SK-N-SH treated with all-trans-retinoic acid at 6 μM for 48 hours (cell line): ENCODE data around the gene TLCD2.
A peak's percentile ranks its signal among the peaks of the same experiment; 100 is the strongest.

Experiments used
- ATAC-seq: fragments of 200-7000 bp; cut with Tn5 transposase; 3 replicates; pipeline ENCODE4 v1.9.1; 2020; ENCODE audit warnings: mild to moderate bottlenecking, moderate library complexity
- ARNTL ChIP-seq: fragments of 450-650 bp; formaldehyde crosslinking; IDR thresholded peaks from 2 replicates; pipeline ENCODE4 v1.5.0; 2020; ENCODE audit warnings: low read depth, mild to moderate bottlenecking, moderate library complexity, borderline replicate concordance
- CREB5 ChIP-seq: fragments of 250-450 bp; sonication (Bioruptor Pico); IDR thresholded peaks from 2 replicates; pipeline ENCODE4 v1.5.1; 2020; ENCODE audit warnings: low read depth, mild to moderate bottlenecking, moderate library complexity
- CSDC2 ChIP-seq: fragments of 250-450 bp; sonication (Bioruptor Pico); IDR thresholded peaks from 2 replicates; pipeline ENCODE4 v1.5.0; 2020; ENCODE audit warnings: mild to moderate bottlenecking, moderate library complexity
- CSRNP3 ChIP-seq: fragments of 250-450 bp; sonication (Bioruptor Pico); IDR thresholded peaks from 2 replicates; pipeline ENCODE4 v1.5.1; 2021; ENCODE audit warnings: mild to moderate bottlenecking, moderate library complexity
- GLIS3 ChIP-seq: fragments of 250-450 bp; sonication (Bioruptor Pico); IDR thresholded peaks from 2 replicates; pipeline ENCODE4 v1.5.0; 2020; ENCODE audit warnings: mild to moderate bottlenecking, moderate library complexity
- ISL1 ChIP-seq: fragments of 250-450 bp; sonication (Bioruptor Pico); IDR thresholded peaks from 2 replicates; pipeline ENCODE4 v2.1.2; 2022; ENCODE audit warnings: mild to moderate bottlenecking, moderate library complexity
- OSR1 ChIP-seq: fragments of 250-450 bp; sonication (Bioruptor Pico); IDR thresholded peaks from 2 replicates; pipeline ENCODE4 v1.8.0; 2022; ENCODE audit warnings: moderate library complexity, mild to moderate bottlenecking, inconsistent platforms
- PATZ1 ChIP-seq: fragments of 250-450 bp; sonication (Bioruptor Pico); IDR thresholded peaks from 2 replicates; pipeline ENCODE4 v1.8.0; 2020; ENCODE audit warnings: mild to moderate bottlenecking, moderate library complexity, borderline replicate concordance
- POU6F1 ChIP-seq: fragments of 250-450 bp; sonication (Bioruptor Pico); IDR thresholded peaks from 2 replicates; pipeline ENCODE4 v1.8.0; 2021; ENCODE audit warnings: low read depth, mild to moderate bottlenecking, moderate library complexity, borderline replicate concordance
- PPARA ChIP-seq: fragments of 250-450 bp; sonication (Bioruptor Pico); IDR thresholded peaks from 2 replicates; pipeline ENCODE4 v1.5.0; 2020; ENCODE audit warnings: mild to moderate bottlenecking, borderline replicate concordance
- SNAI2 ChIP-seq: fragments of 250-450 bp; sonication (Bioruptor Pico); IDR thresholded peaks from 2 replicates; pipeline ENCODE4 v1.5.0; 2020; ENCODE audit warnings: mild to moderate bottlenecking, moderate library complexity
- TCF4 ChIP-seq: fragments of 250-450 bp; sonication (Bioruptor Pico); IDR thresholded peaks from 2 replicates; pipeline ENCODE4 v1.8.0; 2021; ENCODE audit warnings: mild to moderate bottlenecking, moderate library complexity, borderline replicate concordance
- TOX ChIP-seq: fragments of 250-450 bp; sonication (Bioruptor Pico); IDR thresholded peaks from 2 replicates; pipeline ENCODE4 v1.8.0; 2021; ENCODE audit warnings: mild to moderate bottlenecking, moderate library complexity, borderline replicate concordance
- TSHZ2 ChIP-seq: fragments of 250-450 bp; sonication (Bioruptor Pico); IDR thresholded peaks from 2 replicates; pipeline ENCODE4 v1.5.0; 2020; ENCODE audit warnings: mild to moderate bottlenecking, moderate library complexity
- ZC3H10 ChIP-seq: fragments of 250-450 bp; sonication (Bioruptor Pico); IDR thresholded peaks from 2 replicates; pipeline ENCODE4 v1.5.1; 2021; ENCODE audit warnings: mild to moderate bottlenecking, moderate library complexity
- ZFP3 ChIP-seq: fragments of 250-450 bp; sonication (Bioruptor Pico); IDR thresholded peaks from 2 replicates; pipeline ENCODE4 v1.5.0; 2020; ENCODE audit warnings: mild to moderate bottlenecking, moderate library complexity
- ZFP30 ChIP-seq: fragments of 450-650 bp; formaldehyde crosslinking; IDR thresholded peaks from 2 replicates; pipeline ENCODE4 v1.5.0; 2022; ENCODE audit warnings: mild to moderate bottlenecking, moderate library complexity
- ZNF565 ChIP-seq: fragments of 450-650 bp; formaldehyde crosslinking; conservative IDR thresholded peaks from 2 replicates; pipeline ENCODE4 v1.5.0; 2020; ENCODE audit warnings: low read depth, mild to moderate bottlenecking, moderate library complexity
- ZNF70 ChIP-seq: fragments of 450-650 bp; formaldehyde crosslinking; IDR thresholded peaks from 2 replicates; pipeline ENCODE4 v1.5.0; 2020; ENCODE audit warnings: mild to moderate bottlenecking, moderate library complexity
- ZNF8 ChIP-seq: fragments of 450-650 bp; formaldehyde crosslinking; IDR thresholded peaks from 2 replicates; pipeline ENCODE4 v1.5.0; 2020; ENCODE audit warnings: mild to moderate bottlenecking, moderate library complexity

TLCD2 gene

GRCh38 chr17:1718362-1719165 is 8.4 kb upstream of the TLCD2 start:
- no peak for ATAC-seq
- TF ChIP-seq PATZ1, result no peak
- TF ChIP-seq ZNF565, result no peak
- no peak for TF ChIP-seq SNAI2 (CRISPR knock-in tag)
- TF ChIP-seq OSR1 (CRISPR knock-in tag), result no peak
- TF ChIP-seq ZFP3 (CRISPR knock-in tag), result no peak
- TF ChIP-seq ARNTL, result no peak
- no peak for TF ChIP-seq TSHZ2 (CRISPR knock-in tag)
- TF ChIP-seq ZC3H10 (CRISPR knock-in tag), result no peak
- TF ChIP-seq ISL1 (CRISPR knock-in tag), result no peak
- no peak for TF ChIP-seq CSRNP3 (CRISPR knock-in tag)
- no peak for TF ChIP-seq ZNF8 (CRISPR knock-in tag)
- TF ChIP-seq CREB5, result no peak
- TF ChIP-seq PPARA (CRISPR knock-in tag), result no peak
- no peak for TF ChIP-seq ZFP30 (CRISPR knock-in tag)
- TF ChIP-seq GLIS3 (CRISPR knock-in tag), result no peak
- no peak for TF ChIP-seq ZNF70 (CRISPR knock-in tag)
- no peak for TF ChIP-seq TOX (CRISPR knock-in tag)
- no peak for TF ChIP-seq POU6F1 (CRISPR knock-in tag)
- TF ChIP-seq TCF4 (CRISPR knock-in tag), result no peak

GRCh38 chr17:1716912-1717695 is 6.9 kb upstream of the TLCD2 start:
- ATAC-seq, result peak; percentile 74
- TF ChIP-seq PPARA (CRISPR knock-in tag), result no peak
- no peak for TF ChIP-seq ZFP3 (CRISPR knock-in tag)
- no peak for TF ChIP-seq TSHZ2 (CRISPR knock-in tag)
- no peak for TF ChIP-seq SNAI2 (CRISPR knock-in tag)
- TF ChIP-seq ZNF565, result no peak
- TF ChIP-seq ZNF70 (CRISPR knock-in tag), result peak; percentile 12; the same call in 1 of the 2 replicates
- TF ChIP-seq CSRNP3 (CRISPR knock-in tag), result no peak; the same call in 1 of the 2 replicates
- TF ChIP-seq ZC3H10 (CRISPR knock-in tag), result no peak
- no peak for TF ChIP-seq CSDC2 (CRISPR knock-in tag)
